H4 (cell line): ENCODE measurements around the gene SLC15A4. TPM values are rescaled to one million over a fixed set of nuclear protein-coding genes. Genes with fewer than 3 reads are reported as not detected.
"Not testable (repeated sequence)": the region's sequence is repeated elsewhere in the genome, so short reads cannot be mapped to it uniquely, and the experiment has no call there.

Experiments
- DNase-seq: peaks from one replicate; pipeline ENCODE4 v3.0.0-alpha.2; 2015; ENCODE audit warnings: low spot score
- total RNA-seq: library from RNA; depleted of rRNA; stranded (reverse); fragments of >200 nt; shearing (Covaris generic); gene quantifications from 2 replicates; pipeline ENCODE4 v1.2.3, GENCODE V29; 2014; rRNA removed

Gene SLC15A4
- total RNA-seq, result 9.9 and 14.6 TPM in 2 replicates

DNA sequence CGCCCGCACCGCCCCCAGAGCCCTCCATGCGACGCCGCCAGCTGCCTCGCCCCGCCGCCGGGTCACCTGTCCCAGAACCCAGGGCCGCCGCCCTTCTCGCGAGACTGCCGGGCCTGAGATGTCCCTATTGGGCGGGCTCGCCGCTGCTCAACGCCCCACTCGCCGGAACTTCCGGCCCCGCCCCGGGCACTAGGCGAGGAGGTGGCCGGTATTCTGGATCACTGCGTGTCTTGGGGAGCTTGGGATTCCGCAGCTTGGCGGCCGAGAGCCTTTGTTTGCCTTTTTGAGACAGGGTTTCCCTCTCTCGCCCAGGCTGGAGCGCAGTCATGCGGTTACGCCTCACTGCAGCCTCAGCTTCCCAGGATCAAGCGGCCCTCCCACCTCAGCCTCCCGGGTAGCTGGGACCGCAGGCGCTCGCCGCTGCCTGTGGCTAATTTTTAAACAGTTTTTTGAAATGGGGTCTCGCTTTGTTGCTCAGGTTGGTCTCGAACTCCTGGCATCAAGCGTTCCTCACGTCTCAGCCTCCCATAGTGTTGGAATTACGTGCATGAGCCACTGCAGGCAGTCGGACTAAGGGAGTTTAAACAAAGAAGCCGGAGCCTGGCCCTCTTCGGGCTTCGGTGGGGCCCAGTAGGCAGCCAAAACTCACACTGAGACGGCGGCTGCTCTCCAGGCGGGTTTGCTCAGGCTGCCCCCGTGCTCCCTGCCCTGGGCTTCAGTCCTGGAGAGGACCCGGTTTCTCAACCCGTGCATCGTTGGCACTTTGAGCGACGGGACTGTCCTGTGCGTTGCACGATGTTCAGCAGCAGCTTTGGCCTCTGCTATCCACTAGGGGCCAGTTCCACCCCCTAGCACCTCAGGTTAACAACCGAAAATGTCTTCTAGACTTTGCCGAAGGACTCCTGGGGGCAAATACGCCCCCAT is at the start of gene SLC15A4:
Gene SLC15A4, minus strand, starts transcription at position 43 of the 924 bp plus-strand sequence. Its CDS starts 15 bp downstream, at position 28.
- peak; percentile 89 for DNase-seq

GRCh38 chr12:128872303-128872702 is 48.5 kb upstream of the SLC15A4 start:
- no peak for DNase-seq

- DNase-seq, result no peak
Measured at GRCh38 chr12:128871516-128871892, 47.7 kb upstream of the SLC15A4 start.

GRCh38 chr12:128867466-128867865 is 43.7 kb upstream of the SLC15A4 start:
- DNase-seq, result no peak

- DNase-seq, result no peak
Measured at GRCh38 chr12:128864516-128865186, 40.9 kb upstream of the SLC15A4 start.

GRCh38 chr12:128863957-128864356 is 40.2 kb upstream of the SLC15A4 start:
- no peak for DNase-seq

GRCh38 chr12:128861226-128862016 is 37.7 kb upstream of the SLC15A4 start:
- DNase-seq, result no peak

DNA sequence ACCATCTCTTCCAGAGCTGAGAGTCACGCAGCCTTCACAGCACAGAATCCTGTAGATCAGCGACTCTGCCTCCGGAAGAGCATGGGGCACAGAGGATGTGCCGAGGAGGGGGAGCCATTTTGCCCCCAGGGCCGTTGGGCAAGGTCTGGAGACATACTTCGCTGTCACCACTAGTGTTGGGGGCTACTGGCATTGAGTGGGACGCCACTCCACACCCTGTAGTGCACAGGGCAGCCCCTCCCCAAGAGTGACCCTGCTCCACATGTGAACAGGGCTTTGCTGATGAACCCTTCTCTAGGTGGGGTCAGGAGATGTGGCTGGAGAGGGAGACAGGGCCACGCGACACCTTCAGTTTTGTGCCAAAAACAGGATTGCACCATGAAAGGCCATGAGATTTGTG is 35.6 kb upstream of the SLC15A4 start:
- DNase-seq, result no peak

GRCh38 chr12:128857133-128857763 is 33.5 kb upstream of the SLC15A4 start:
- DNase-seq, result no peak

- no peak for DNase-seq
Measured at GRCh38 chr12:128856791-128857078, 33.0 kb upstream of the SLC15A4 start.

DNA sequence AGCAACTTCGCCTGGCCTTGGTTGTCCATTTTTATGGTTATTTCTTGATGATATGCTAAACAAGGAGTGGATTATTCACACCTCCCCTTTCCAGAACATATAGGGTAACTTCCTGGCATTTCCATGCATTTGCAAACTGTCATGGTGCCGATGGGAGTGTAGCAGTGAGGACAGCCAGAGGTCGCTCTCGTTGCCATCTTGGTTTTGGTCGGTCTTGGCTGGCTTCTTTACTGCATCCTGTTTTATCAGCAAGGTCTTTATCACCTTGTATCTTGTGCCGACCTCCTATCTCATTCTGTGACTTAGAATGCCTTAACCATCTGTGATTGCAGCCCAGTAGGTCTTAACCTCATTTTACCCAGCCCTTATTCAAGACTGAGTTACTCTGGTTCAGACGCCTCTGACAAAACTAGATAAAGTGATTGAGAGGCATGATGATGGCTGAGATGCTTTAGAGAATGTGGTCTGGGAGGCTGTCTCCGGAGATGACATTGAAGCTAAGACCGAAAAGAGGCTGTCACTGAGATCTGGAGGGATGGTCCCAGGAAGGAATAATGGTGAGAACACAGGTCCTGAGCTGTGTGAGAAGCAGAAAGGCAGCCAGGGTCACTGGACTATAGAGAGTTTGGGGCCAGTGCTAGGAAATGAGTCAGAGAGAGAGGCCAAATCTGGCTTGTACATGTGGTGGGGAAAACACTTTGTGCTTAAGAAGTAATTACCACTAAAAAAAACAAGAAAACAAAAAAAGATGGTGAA is 32.5 kb upstream of the SLC15A4 start:
- DNase-seq, result no peak

- DNase-seq, result no peak
Measured at GRCh38 chr12:128853600-128854197, 29.9 kb upstream of the SLC15A4 start.

- no peak for DNase-seq
Measured at GRCh38 chr12:128852885-128853599, 29.3 kb upstream of the SLC15A4 start, which contains the start of gene GLT1D1. GLT1D1 (plus strand) TSS chr12:128853478; CDS start chr12:128853582, 104 bp downstream.

DNA sequence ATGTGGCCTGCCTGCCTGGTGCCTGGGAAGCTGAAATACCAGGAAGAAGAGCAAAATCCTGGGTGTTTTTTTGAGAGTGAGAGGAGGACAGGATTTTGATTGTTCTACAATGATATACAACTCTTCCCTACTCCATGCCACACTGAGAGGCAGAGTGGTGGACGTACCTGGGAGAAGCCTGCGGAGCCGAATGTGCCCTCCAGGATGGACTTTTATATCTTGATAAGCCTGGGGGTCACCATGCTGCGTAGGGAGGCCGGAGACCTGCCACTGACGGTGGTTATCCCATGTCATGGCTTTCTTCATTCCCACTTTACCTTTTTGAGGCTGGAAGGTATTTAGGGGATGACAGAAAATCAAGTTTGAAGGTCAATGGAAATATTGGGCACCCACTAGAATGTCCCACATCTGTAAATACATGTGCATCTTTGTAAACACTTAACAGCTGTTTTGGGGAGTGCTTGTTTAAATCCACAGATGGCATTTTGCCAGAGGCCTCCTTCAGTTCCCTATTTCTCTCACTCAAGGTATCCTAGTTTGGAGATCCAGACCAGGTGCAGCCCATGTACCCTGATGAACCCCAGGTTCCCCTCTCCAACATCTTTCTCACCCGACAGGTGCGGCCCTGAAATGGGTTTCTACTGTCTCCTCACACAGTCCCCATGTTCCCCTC is 28.4 kb upstream of the SLC15A4 start:
- no peak for DNase-seq

GRCh38 chr12:128851429-128851828 is 27.7 kb upstream of the SLC15A4 start:
- DNase-seq, result not testable (repeated sequence)

GRCh38 chr12:128850400-128850799 is 26.6 kb upstream of the SLC15A4 start:
- no peak for DNase-seq

- DNase-seq, result not testable (repeated sequence)
Measured at GRCh38 chr12:128849806-128850205, 26.0 kb upstream of the SLC15A4 start.

DNA sequence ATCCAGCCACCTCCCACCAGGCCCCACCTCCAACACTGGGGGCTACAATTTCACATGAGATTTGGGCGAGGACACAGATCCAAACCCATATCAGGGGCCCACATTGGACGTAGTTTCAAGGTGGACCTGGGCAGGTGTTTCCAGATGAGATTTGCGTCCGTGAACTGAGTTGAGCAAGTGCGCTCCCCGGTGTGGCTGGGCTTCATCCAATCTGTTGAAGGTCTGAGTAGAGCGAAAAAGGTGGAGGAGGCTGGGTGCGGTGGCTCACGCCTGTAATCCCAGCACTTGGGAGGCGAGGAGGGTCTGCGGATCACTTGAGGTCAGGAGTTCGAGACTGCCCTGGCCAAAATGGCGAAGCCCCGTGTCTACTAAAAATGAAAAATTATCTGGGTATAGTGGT is 24.6 kb upstream of the SLC15A4 start:
- DNase-seq, result no peak

GRCh38 chr12:128846671-128847070 is 22.9 kb upstream of the SLC15A4 start:
- DNase-seq, result not testable (repeated sequence)
